Measurements from ENCODE around the gene USP35. TPM values are rescaled to one million over a fixed set of nuclear protein-coding genes. Genes with fewer than 3 reads are reported as not detected.
A peak's percentile ranks its signal among the peaks of the same experiment; 100 is the strongest.

The USP35 gene, protein sequence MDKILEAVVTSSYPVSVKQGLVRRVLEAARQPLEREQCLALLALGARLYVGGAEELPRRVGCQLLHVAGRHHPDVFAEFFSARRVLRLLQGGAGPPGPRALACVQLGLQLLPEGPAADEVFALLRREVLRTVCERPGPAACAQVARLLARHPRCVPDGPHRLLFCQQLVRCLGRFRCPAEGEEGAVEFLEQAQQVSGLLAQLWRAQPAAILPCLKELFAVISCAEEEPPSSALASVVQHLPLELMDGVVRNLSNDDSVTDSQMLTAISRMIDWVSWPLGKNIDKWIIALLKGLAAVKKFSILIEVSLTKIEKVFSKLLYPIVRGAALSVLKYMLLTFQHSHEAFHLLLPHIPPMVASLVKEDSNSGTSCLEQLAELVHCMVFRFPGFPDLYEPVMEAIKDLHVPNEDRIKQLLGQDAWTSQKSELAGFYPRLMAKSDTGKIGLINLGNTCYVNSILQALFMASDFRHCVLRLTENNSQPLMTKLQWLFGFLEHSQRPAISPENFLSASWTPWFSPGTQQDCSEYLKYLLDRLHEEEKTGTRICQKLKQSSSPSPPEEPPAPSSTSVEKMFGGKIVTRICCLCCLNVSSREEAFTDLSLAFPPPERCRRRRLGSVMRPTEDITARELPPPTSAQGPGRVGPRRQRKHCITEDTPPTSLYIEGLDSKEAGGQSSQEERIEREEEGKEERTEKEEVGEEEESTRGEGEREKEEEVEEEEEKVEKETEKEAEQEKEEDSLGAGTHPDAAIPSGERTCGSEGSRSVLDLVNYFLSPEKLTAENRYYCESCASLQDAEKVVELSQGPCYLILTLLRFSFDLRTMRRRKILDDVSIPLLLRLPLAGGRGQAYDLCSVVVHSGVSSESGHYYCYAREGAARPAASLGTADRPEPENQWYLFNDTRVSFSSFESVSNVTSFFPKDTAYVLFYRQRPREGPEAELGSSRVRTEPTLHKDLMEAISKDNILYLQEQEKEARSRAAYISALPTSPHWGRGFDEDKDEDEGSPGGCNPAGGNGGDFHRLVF
- total RNA-seq = 1 to 10 TPM; 9.2 to 9.8 TPM

DNA sequence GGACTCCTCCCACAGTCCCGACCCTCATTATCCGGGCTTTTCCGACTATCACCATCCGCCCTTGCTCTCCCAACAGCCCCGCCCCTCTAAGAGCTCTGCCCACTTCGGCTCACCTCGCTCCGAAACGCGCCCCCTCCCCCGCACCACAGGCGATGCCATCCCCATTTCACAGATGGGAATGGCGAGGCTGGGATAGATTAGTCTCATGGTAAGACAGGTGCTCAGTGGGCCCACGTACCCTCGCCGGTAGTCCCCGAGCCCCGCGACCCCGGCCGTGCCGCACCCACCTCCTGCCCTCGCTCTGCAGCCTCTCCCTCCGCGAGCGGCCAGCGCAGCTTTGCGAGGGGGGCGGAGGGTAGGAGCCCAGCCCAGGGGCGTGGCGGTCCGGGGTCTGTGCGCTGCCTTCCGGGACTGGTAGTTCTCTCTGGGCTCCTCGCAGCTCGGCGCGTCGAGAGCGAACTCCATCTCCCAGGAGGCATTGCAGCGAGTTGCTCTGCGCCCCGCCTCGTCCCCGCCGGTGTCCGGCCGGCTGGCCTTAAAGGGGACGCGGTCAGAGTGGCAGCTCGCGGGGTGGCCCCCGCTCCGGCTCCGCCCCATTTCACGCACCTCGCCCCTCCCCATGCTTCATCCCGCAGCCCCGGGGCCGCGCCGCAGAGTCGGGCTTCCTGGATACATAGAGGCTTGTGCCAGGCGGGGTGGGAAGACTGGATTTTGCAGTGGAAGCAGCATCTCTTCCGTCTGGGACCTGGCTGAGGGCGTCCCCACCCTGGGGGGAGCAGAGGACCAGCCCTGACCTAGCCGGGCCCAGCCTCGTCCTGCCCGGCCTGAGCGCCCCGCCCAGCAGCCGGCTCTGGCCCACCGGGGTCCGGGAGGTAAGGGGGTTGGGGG, at the start of gene USP35, which contains the start of gene KCTD21:
USP35 (plus strand) TSS at position 634 of the 888 bp plus-strand sequence. CDS start 7,327 bp downstream, outside the sequence.
KCTD21 (minus strand) TSS at position 341 of the 888 bp plus-strand sequence. CDS start 14,072 bp downstream, outside the sequence.
- Mint-ChIP-seq H3K4me3 (peak within 1 kb of the TSS; percentile 84), H3K27me3 (no peaks in the 10 kb centered on the region), H3K27ac (peak within 1 kb of the TSS; percentile 97), H3K4me1 (peaks cover 57% of the 10 kb centered on the region), H3K36me3 (ENCODE audit: low read depth) (peaks cover 8% of the 10 kb centered on the region), H3K9me3 (ENCODE audit: low read depth) (no peaks in the 10 kb centered on the region)
- DNase-seq (peak; percentile 96), ATAC-seq (peak; percentile 85)
- CTCF ChIA-PET = interaction anchor here (0.6 to 2.1 kb wide), 9 partner anchors 9 to 376 kb away, joined by 3 to 10 read pairs (median 3); partner anchors contain the start of genes ALG8 and GAB2
- POLR2A ChIA-PET = interaction anchor here (0.7 to 1.2 kb wide), 5 partner anchors 13 to 202 kb away, joined by 3 to 8 read pairs (median 5); partner anchors contain the start of genes ALG8 and INTS4
- intact Hi-C loops (cut with DNase I, micrococcal nuclease) = loop anchor here (1.0 to 5.0 kb wide), 13 partner anchors 14 to 551 kb away; partner anchors contain the start of genes ALG8 (in 2 of the 2), INTS4 (in 2 of the 2), CLNS1A (in 1 of the 2) and GAB2 (in 1 of the 2)

DNA sequence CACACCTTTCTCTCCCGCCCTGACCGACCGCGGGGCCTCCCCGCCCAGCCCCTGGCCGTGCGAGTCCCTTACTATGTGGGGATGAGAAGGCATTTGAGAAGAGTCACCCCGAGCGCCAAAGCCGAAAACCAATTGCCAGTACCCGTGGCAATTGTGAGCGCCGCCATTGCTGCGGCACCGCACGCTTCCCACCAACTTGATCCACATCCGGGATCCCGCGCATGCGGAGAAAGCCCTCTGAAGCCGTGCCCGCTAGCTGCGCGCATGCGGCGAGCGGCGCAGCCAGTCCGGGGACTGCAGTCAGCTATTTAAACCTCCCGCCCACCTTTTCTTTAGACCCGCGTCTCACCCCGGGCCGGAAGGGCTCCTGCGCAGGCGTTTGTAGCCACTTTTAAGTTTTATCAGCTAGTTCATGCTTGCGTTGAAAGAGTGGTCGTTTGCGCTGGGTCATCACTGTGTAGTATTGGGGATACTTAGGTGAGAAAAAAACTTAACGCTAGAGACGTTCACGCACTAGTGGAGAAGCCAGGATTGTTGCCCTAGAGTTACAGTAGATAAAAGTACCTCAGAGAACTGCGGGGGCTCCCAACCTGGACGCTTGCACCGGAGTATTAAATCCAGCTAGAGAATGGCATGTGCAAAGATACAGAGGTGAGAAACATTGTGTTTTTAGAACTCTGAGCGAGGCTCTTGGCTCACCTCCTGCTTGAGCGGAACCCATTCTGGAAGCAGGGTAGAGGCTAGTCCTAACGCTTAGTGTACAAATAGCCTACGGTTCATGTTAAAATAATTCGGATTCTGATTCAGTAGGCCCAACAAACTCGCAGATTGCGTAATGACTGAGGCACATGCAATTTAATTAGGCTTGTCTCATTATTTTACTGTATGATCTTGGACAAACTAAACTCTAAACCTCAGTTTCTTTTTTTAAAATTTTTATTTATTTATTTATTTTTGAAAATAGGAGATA, 49.0 kb upstream of the USP35 start, which contains the start of gene ALG8:
ALG8 (minus strand) TSS at position 205 of the 970 bp plus-strand sequence; CDS start at position 167, 38 bp downstream.
- CTCF ChIA-PET = interaction anchor here (0.6 to 1.3 kb wide), 11 partner anchors 21 to 285 kb away, joined by 3 to 9 read pairs (median 3); partner anchors contain the start of genes KCTD21 and USP35
- ATAC-seq (peak; percentile 93), DNase-seq (peak; percentile 98)
- POLR2A ChIA-PET = interaction anchor here (0.6 to 1.7 kb wide), 4 partner anchors 45 to 145 kb away, joined by 3 to 11 read pairs (median 6); partner anchors contain the start of genes INTS4, KCTD21 and USP35
- Mint-ChIP-seq H3K27me3 (no peaks in the 10 kb centered on the region), H3K4me1 (peaks cover 32% of the 10 kb centered on the region), H3K27ac (peak within 1 kb of the TSS; percentile 95), H3K36me3 (ENCODE audit: low read depth) (peaks cover 47% of the 10 kb centered on the region), H3K9me3 (ENCODE audit: low read depth) (no peaks in the 10 kb centered on the region), H3K4me3 (peak within 1 kb of the TSS; percentile 86)
- intact Hi-C loops (cut with DNase I, micrococcal nuclease) = loop anchor here (1.0 to 10.0 kb wide), 13 partner anchors 49 to 667 kb away; partner anchors contain the start of genes GAB2 (in 2 of the 2), KCTD21 (in 2 of the 2), RSF1 (in 2 of the 2) and USP35 (in 2 of the 2)

DNA sequence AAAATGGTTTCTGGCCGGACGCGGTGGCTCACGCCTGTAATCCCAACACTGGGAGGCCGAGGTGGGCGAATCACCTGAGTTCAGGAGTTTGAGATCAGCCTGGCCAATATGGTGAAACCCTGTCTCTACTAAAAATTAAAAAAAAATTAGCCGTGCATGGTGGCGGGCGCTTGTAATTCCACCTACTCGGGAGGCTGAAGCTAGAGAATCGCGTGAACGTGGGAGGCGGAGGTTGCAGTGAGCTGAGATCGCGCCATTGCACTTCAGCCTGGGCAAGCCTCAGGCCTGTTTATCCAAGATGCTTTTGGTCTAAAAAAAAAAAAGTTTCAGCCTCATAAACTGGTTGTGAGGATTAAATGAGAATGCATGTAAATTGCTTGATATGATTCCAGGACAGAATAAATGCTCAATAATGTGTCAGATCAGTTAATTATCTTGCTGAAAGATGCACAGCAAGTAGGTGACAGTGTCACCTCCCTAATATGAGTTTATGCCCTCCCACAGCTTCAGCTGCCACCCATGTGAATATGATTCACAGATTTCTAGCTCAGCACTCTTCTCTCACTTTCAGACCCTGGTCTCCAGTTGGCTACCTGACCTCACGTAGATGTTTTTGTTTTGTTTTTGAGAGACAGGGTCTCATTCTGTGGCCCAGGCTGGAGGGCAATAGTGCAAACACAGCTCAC, 48.2 kb upstream of the USP35 start:
- peak; percentile 36 for DNase-seq
- intact Hi-C loops (cut with DNase I, micrococcal nuclease) = loop anchor here in 1 of 2 experiments (10.0 kb wide), 1 partner anchor 424 kb away; no protein-coding TSS in a partner anchor
- POLR2A ChIA-PET = interaction anchor here (0.6 to 0.7 kb wide), 2 partner anchors 11 to 87 kb away, joined by 3 to 6 read pairs; no protein-coding TSS in a partner anchor

DNA sequence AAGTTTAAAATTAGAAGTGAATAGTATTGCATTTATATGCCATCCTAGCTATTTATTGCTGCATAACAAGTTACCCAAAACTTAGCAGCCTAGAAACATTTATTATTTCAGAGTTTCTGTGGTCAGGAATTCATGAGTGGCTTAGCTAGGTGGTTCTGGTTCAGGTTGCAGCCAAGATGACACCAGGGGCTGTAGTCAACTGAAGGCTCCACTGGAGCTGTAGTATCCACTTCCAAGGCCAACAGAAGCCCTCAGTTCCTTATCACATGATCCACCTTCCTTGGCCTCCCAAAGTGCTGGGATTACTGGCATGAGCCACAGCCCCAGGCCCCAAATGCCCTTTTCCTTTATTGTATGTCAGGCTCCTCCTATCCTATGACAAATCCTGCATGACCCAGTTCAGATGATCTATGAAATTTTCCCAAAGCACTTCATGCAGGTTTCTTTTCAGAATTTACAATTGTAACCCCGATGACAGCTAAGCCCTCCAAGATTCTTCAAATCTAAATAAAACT, 43.2 kb upstream of the USP35 start:
- peaks cover 19% of the 10 kb centered on the region for H3K36me3 Mint-ChIP-seq (ENCODE audit: low read depth)
- H3K9me3 Mint-ChIP-seq (ENCODE audit: low read depth) = no peaks in the 10 kb centered on the region
- no peaks in the 10 kb centered on the region for H3K27me3 Mint-ChIP-seq
- intact Hi-C loops (cut with DNase I, micrococcal nuclease) = loop anchor here in 1 of 2 experiments (10.0 kb wide), 1 partner anchor 419 kb away; no protein-coding TSS in a partner anchor
- ATAC-seq (no peak), DNase-seq (no peak)
- H3K4me3 Mint-ChIP-seq = no peak overlapping the region
- H3K4me1 Mint-ChIP-seq = peaks cover 7% of the 10 kb centered on the region
- no peak overlapping the region for H3K27ac Mint-ChIP-seq
- CTCF ChIA-PET = interaction anchor here (0.6 kb wide), 1 partner anchor 15 kb away, joined by 3 read pairs; no protein-coding TSS in a partner anchor
- POLR2A ChIA-PET = no interaction called here

More for the DNA sequence above, 48.2 kb upstream of the USP35 start:
- Mint-ChIP-seq H3K27ac (peak overlapping the region; percentile 73), H3K36me3 (ENCODE audit: low read depth) (peaks cover 44% of the 10 kb centered on the region), H3K4me1 (peaks cover 32% of the 10 kb centered on the region), H3K4me3 (peak overlapping the region; percentile 86), H3K9me3 (ENCODE audit: low read depth) (no peaks in the 10 kb centered on the region), H3K27me3 (no peaks in the 10 kb centered on the region)
- CTCF ChIA-PET = interaction anchor here (0.9 to 1.3 kb wide), 4 partner anchors 8 to 276 kb away, joined by 3 read pairs; no protein-coding TSS in a partner anchor
- peak; percentile 34 for ATAC-seq

DNA sequence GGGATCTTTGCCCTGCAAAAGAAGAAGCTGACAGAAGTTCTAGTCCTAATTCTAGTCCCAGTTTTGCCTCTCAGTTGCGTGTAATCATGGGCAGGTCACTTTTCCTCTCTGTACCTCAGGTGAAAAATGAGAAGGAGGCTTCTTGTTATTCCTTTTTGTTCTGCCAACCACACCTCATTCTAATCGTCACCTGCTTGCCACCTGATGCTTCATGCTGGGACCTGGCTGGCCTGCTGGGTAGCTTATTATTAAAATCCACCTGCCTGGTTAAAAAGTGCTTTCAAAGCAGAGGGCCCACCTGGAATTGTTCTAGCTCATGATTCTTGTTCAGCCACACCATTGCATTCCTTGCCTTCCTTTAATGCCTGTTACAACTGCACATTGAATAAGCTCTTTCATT, 40.9 kb upstream of the USP35 start:
- H3K27ac Mint-ChIP-seq = no peak overlapping the region
- intact Hi-C loops (cut with DNase I, micrococcal nuclease) = loop anchor here in 1 of 2 experiments (10.0 kb wide), 1 partner anchor 417 kb away; no protein-coding TSS in a partner anchor
- H3K27me3 Mint-ChIP-seq = no peaks in the 10 kb centered on the region
- H3K36me3 Mint-ChIP-seq (ENCODE audit: low read depth) = peaks cover 8% of the 10 kb centered on the region
- H3K9me3 Mint-ChIP-seq (ENCODE audit: low read depth) = no peaks in the 10 kb centered on the region
- DNase-seq = no peak
- no peak overlapping the region for H3K4me3 Mint-ChIP-seq
- no peak for ATAC-seq
- no peaks in the 10 kb centered on the region for H3K4me1 Mint-ChIP-seq
- POLR2A ChIA-PET = interaction anchor here (0.7 kb wide), 1 partner anchor 523 kb away, joined by 5 read pairs; no protein-coding TSS in a partner anchor
- CTCF ChIA-PET = interaction anchor here (0.6 kb wide), 1 partner anchor 25 kb away, joined by 3 read pairs; no protein-coding TSS in a partner anchor

DNA sequence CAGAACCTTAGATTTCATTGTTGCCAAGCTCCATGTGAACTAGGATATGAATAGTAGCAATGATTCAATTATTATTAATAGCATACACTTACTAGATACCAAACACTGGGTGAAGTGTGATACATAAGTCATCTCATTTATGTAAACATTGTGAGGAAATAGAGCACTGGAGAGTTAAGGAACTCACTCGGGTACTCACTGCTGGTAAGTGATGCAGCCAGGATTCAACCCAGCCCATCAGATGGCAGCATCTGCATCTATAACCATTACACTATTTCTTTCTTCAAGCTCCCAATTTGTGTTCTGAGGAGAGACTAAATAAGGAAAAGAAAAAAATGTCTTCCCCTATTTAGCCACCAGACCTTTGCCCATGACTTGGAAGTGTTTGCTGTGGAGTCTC, 39.1 kb upstream of the USP35 start:
- intact Hi-C loops (cut with DNase I, micrococcal nuclease) = loop anchor here in 1 of 2 experiments (10.0 kb wide), 1 partner anchor 415 kb away; no protein-coding TSS in a partner anchor
- ChIA-PET POLR2A (no interaction called here), CTCF (interaction anchor here (1.3 kb wide), 1 partner anchor 11 kb away, joined by 6 read pairs; no protein-coding TSS in a partner anchor)
- Mint-ChIP-seq H3K36me3 (ENCODE audit: low read depth) (peaks cover 2% of the 10 kb centered on the region), H3K27ac (no peak overlapping the region), H3K27me3 (no peaks in the 10 kb centered on the region), H3K9me3 (ENCODE audit: low read depth) (no peaks in the 10 kb centered on the region), H3K4me3 (no peak overlapping the region), H3K4me1 (no peaks in the 10 kb centered on the region)
- DNase-seq (peak; percentile 27), ATAC-seq (peak; percentile 26)

DNA sequence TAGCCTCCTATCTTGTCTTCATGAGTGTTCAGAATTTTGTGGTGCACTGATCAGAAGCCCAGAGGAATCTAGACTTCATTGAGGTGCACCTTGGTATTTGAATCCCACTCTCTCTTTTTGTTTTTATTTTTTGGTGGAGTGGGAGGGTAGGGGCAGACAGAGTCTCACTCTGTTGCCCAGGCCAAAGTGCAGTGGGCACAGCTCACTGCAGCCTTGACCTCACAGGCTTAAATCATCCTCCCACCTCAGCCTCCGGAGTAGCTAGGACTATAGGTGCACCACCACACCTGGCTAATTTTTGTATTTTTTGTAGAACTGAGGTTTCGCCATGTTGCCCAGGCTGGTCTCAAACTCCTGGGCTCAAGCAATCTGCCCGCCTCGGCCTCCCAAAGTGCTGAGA, 38.4 kb upstream of the USP35 start:
- ATAC-seq (no peak), DNase-seq (no peak)
- Mint-ChIP-seq H3K27me3 (no peaks in the 10 kb centered on the region), H3K9me3 (ENCODE audit: low read depth) (no peaks in the 10 kb centered on the region), H3K36me3 (ENCODE audit: low read depth) (peaks cover 2% of the 10 kb centered on the region), H3K4me1 (no peaks in the 10 kb centered on the region), H3K27ac (no peak overlapping the region), H3K4me3 (no peak overlapping the region)
- intact Hi-C loops (cut with DNase I, micrococcal nuclease) = no loop called here
- ChIA-PET POLR2A (no interaction called here), CTCF (interaction anchor here (1.3 kb wide), 1 partner anchor 11 kb away, joined by 6 read pairs; no protein-coding TSS in a partner anchor)

DNA sequence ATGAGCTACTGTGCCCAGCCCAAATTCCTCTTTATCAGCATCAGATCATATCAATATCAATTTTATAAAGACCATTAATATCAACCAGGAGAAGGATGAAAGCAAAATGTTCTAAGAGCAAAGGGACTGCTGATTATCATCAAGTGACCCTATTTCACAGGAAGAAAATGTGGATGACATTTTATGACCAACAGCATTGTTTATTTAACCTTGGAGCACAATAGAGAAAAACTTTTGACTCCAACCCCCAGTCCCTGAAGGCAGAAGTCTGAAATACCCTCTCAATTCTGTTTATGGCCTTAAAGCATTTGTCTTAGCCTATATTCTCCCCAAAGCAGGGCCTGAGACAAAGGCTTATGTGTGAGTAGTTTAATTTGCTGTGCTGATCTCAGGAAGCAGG, 38.0 kb upstream of the USP35 start:
- intact Hi-C loops (cut with DNase I, micrococcal nuclease) = no loop called here
- CTCF ChIA-PET = no interaction called here
- DNase-seq = no peak

More for the DNA sequence above, 38.0 kb upstream of the USP35 start:
- H3K27me3 Mint-ChIP-seq = no peaks in the 10 kb centered on the region
- H3K27ac Mint-ChIP-seq = no peak overlapping the region
- H3K4me1 Mint-ChIP-seq = no peaks in the 10 kb centered on the region
- no peak overlapping the region for H3K4me3 Mint-ChIP-seq
- ATAC-seq = no peak
- POLR2A ChIA-PET = interaction anchor here (0.6 kb wide), 1 partner anchor 10 kb away, joined by 6 read pairs; no protein-coding TSS in a partner anchor
- no peaks in the 10 kb centered on the region for H3K9me3 Mint-ChIP-seq (ENCODE audit: low read depth)
- H3K36me3 Mint-ChIP-seq (ENCODE audit: low read depth) = peaks cover 2% of the 10 kb centered on the region
